ENCODE results near the gene TRAF2. TPM values are rescaled to one million over a fixed set of nuclear protein-coding genes. Genes with fewer than 3 reads are reported as not detected.

TRAF2 gene
- total RNA-seq, 1 experiment from 2014 or later = 11.5 TPM

DNA sequence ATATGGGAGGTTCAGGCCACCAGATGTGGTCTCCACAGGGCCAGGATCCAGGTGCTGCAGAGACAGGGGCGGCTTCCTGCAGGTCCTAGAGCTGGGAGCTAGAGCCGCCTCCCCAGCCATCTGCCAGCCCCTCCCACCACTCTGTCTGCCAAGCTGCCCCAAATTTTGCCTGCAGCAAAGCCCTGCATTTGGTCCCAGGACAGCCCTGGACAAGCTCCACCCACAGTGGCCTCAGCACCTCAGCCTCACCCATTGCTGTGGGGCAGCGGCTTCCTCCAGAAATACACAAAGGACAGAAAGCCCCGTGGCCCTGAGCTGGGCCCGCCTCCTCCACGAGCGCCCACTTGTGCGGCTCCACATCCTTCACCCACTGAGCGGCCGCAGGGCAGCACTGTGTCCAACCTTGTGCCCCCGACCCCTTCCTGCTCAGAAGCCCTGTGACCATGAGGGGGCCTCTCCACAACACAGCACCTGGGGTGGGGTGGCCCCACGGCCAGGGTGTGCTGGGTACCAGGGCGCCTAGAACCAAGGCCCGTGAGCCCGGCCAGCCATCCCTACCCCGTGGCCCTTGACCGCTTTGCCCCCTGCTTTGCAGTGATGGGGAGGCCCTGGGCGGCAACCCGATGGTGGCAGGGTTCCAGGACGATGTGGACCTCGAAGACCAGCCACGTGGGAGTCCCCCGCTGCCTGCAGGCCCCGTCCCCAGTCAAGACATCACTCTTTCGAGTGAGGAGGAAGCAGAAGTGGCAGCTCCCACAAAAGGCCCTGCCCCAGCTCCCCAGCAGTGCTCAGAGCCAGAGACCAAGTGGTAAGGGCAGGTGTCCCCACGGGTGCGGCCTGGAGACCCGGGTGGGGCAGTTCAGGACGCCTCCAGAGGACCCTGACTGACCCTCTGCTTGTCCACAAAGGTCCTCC lies 47.7 kb upstream of the TRAF2 start:
- CTCF ChIA-PET = no interaction called here
- Histone ChIP-seq H3K9ac (ENCODE audit: low read length) (no peak overlapping the region), H3K27ac (ENCODE audit: low read length) (no peak overlapping the region), H3K4me3 (ENCODE audit: low read length) (no peak overlapping the region), H3K36me3 (ENCODE audit: low read depth, low read length) (no peaks in the 10 kb centered on the region), H3K4me2 (ENCODE audit: low read length) (no peak overlapping the region), H3K9me3 (ENCODE audit: low read length) (no peaks in the 10 kb centered on the region), H3K4me1 (ENCODE audit: insufficient read depth, low read length) (peaks cover 10% of the 10 kb centered on the region; the same call in 1 of the 2 replicates), H3K79me2 (ENCODE audit: low read length) (no peaks in the 10 kb centered on the region), H3K9me2 (replicated peaks; ENCODE audit: low read length) (no peaks in the 10 kb centered on the region), H4K20me1 (ENCODE audit: low read length) (no peaks in the 10 kb centered on the region), H2AFZ (ENCODE audit: low read length) (no peak overlapping the region), H3F3A (ENCODE audit: low read length, unreplicated experiment) (no peaks in the 10 kb centered on the region), H3K27me3 (ENCODE audit: low read length) (no peaks in the 10 kb centered on the region)
- intact Hi-C loops (cut with micrococcal nuclease) = no loop called here
- TF ChIP-seq EZH2 (IDR thresholded peaks at IDR 0.05; ENCODE audit: low read length, unreplicated experiment) (no peak), CTCF (conservative IDR thresholded peaks at IDR 0.05; ENCODE audit: low read depth, low read length) (no peak), EZH2phosphoT487 (IDR thresholded peaks at IDR 0.05; ENCODE audit: borderline replicate concordance, low read length) (no peak)
- POLR2A ChIA-PET (ENCODE audit: unreplicated experiment) = interaction anchor here (0.5 kb wide), 1 partner anchor 22 kb away, joined by 4 read pairs; no protein-coding TSS in a partner anchor
- DNase-seq (no peak), ATAC-seq (no peak)
- no TSS peak for BruUV-seq (replicated peaks)

DNA sequence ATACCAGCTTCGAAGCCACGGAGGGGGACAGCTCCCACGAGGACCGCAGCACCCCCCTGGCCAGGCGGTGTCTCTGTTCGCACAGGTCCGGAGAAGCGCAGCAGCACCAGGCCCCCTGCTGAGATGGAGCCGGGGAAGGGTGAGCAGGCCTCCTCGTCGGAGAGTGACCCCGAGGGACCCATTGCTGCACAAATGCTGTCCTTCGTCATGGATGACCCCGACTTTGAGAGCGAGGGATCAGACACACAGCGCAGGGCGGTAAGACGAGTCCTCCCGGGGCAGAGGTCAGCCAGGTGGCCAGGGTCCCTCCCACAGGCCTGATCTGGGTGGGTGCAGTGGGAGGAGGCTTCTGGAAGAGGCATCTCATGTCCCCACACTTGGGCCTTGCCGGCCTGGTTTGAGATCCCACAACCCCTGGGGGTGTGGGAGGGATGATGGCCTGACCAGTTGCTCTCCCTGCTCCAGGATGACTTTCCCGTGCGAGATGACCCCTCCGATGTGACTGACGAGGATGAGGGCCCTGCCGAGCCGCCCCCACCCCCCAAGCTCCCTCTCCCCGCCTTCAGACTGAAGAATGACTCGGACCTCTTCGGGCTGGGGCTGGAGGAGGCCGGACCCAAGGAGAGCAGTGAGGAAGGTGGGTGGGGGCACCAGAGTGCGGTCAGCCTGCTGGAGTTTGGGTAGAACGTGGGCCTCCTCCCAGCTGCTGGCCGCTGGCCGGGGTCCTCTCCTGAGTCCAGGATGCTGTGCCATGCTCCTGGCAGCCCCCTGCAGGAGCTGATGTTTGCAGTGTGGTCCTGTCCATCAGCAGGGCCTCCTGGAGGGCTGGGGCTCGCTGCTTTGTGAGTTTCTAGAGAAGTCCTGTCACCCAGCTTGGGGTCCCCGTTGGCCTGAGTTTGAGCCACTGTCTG lies 46.8 kb upstream of the TRAF2 start:
- TF ChIP-seq CTCF (conservative IDR thresholded peaks at IDR 0.05; ENCODE audit: low read depth, low read length) (no peak), EZH2phosphoT487 (IDR thresholded peaks at IDR 0.05; ENCODE audit: borderline replicate concordance, low read length) (no peak), EZH2 (IDR thresholded peaks at IDR 0.05; ENCODE audit: low read length, unreplicated experiment) (no peak)
- no peak overlapping the region for H3K9ac ChIP-seq (ENCODE audit: low read length)
- ChIA-PET CTCF (no interaction called here), POLR2A (ENCODE audit: unreplicated experiment) (no interaction called here)
- no peak overlapping the region for H3K27ac ChIP-seq (ENCODE audit: low read length)
- no peaks in the 10 kb centered on the region for H3K27me3 ChIP-seq (ENCODE audit: low read length)
- no peaks in the 10 kb centered on the region for H3K79me2 ChIP-seq (ENCODE audit: low read length)
- H3K4me3 ChIP-seq (ENCODE audit: low read length) = no peak overlapping the region
- no TSS peak for BruUV-seq (replicated peaks)
- H3F3A ChIP-seq (ENCODE audit: low read length, unreplicated experiment) = no peaks in the 10 kb centered on the region
- no peak overlapping the region for H3K4me2 ChIP-seq (ENCODE audit: low read length)
- intact Hi-C loops (cut with micrococcal nuclease) = loop anchor here (10.0 kb wide), 1 partner anchor 155 kb away; the partner anchor contains the start of genes CLIC3 and PAXX
- DNase-seq = no peak
- no peaks in the 10 kb centered on the region for H3K36me3 ChIP-seq (ENCODE audit: low read depth, low read length)
- no peak overlapping the region for H2AFZ ChIP-seq (ENCODE audit: low read length)
- no peaks in the 10 kb centered on the region for H3K9me2 ChIP-seq (replicated peaks; ENCODE audit: low read length)
- ATAC-seq = no peak
- H3K4me1 ChIP-seq (ENCODE audit: insufficient read depth, low read length) = peaks cover 10% of the 10 kb centered on the region; the same call in 1 of the 2 replicates
- no peaks in the 10 kb centered on the region for H4K20me1 ChIP-seq (ENCODE audit: low read length)
- H3K9me3 ChIP-seq (ENCODE audit: low read length) = no peaks in the 10 kb centered on the region

All from PC-3 (cell line).